Mesendoderm (in vitro differentiated cells): ENCODE measurements around the gene EEPD1.
A peak's percentile ranks its signal among the peaks of the same experiment; 100 is the strongest.

Experiments used
- DNase-seq: peaks from one replicate; pipeline ENCODE4 v3.0.0; 2013
- H2AK5ac ChIP-seq: 2 replicates; pipeline ENCODE4 v1.6.1; 2013; ENCODE audit warnings: low read length, inconsistent platforms
- H2BK120ac ChIP-seq: 2 replicates; pipeline ENCODE4 v1.6.1; 2013; ENCODE audit warnings: low read depth, mild to moderate bottlenecking, low read length, moderate library complexity, mixed read lengths
- H2BK15ac ChIP-seq: replicated peaks from 2 replicates; pipeline ENCODE4 v1.6.1; 2013; ENCODE audit warnings: low read depth, mild to moderate bottlenecking, moderate library complexity
- H2BK5ac ChIP-seq: 2 replicates; pipeline ENCODE4 v1.6.1; 2013; ENCODE audit warnings: low read length, inconsistent platforms
- H3K18ac ChIP-seq: 2 replicates; pipeline ENCODE4 v1.6.1; 2013; ENCODE audit warnings: mild to moderate bottlenecking, low read length, mixed read lengths
- H3K23ac ChIP-seq: one replicate; pipeline ENCODE4 v1.6.1; 2013; ENCODE audit warnings: low read length
- H3K27ac ChIP-seq: 2 replicates; pipeline ENCODE4 v1.5.1; 2013; ENCODE audit warnings: low read depth, mild to moderate bottlenecking, inconsistent platforms, low read length, moderate library complexity
- H3K27me3 ChIP-seq: 2 replicates; pipeline ENCODE4 v1.6.1; 2013; ENCODE audit warnings: low read length, control low read depth, mild to moderate bottlenecking, inconsistent platforms; ENCODE audit not compliant: insufficient read depth, poor library complexity
- H3K36me3 ChIP-seq: 2 replicates; pipeline ENCODE4 v1.6.1; 2013; ENCODE audit warnings: low read length, inconsistent platforms; ENCODE audit not compliant: control insufficient read depth, insufficient read depth
- H3K4ac ChIP-seq: one replicate; pipeline ENCODE4 v1.6.1; 2013; ENCODE audit warnings: low read depth, mild to moderate bottlenecking, low read length, moderate library complexity
- H3K4me1 ChIP-seq: 2 replicates; pipeline ENCODE4 v1.6.1; 2013; ENCODE audit warnings: low read depth, low read length, inconsistent platforms; ENCODE audit not compliant: control insufficient read depth
- H3K4me2 ChIP-seq: 2 replicates; pipeline ENCODE4 v1.6.1; 2013; ENCODE audit warnings: low read length
- H3K4me3 ChIP-seq: 2 replicates; pipeline ENCODE4 v1.5.1; 2013; ENCODE audit warnings: mild to moderate bottlenecking, low read length
- H3K56ac ChIP-seq: one replicate; pipeline ENCODE4 v1.6.1; 2013; ENCODE audit warnings: low read length
- H3K79me1 ChIP-seq: 2 replicates; pipeline ENCODE4 v1.6.1; 2013; ENCODE audit warnings: low read length, inconsistent platforms
- H3K79me2 ChIP-seq: 2 replicates; pipeline ENCODE4 v1.6.1; 2013; ENCODE audit warnings: mild to moderate bottlenecking, low read length; ENCODE audit not compliant: control insufficient read depth, insufficient read depth
- H3K9ac ChIP-seq: 2 replicates; pipeline ENCODE4 v1.6.1; 2013; ENCODE audit warnings: low read length, inconsistent platforms
- H4K5ac ChIP-seq: one replicate; pipeline ENCODE4 v1.6.1; 2013; ENCODE audit warnings: low read length
- H4K8ac ChIP-seq: one replicate; pipeline ENCODE4 v1.6.1; 2013; ENCODE audit warnings: low read depth, mild to moderate bottlenecking, control low read depth, low read length, moderate library complexity
- WGBS: extraction: QIAGEN DNeasy Blood & Tissue Kit; methylation state at CpG from one replicate; pipeline ENCODE4 v1.1.7; 2013; ENCODE audit warnings: low lambda C conversion rate, missing lambda C conversion rate; ENCODE audit not compliant: insufficient coverage; ENCODE audit errors: extremely low coverage; 5-methylcytosine and 5-hydroxymethylcytosine counted together

The EEPD1 gene

DNA sequence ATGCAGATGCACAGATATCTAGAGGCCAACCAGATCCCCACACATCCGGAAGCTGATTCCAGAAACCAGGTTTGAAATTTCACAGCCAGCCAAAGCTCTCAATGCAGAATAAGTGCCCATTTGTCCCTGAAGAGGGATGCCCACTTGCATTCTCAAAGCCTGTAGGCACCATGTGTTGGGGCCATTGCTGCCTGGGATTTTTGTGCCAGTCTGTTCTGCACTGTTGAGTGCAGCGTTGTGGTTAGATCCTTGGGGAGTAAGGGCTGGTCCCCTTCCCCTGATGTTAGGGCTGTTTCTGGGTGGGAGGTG is 62.4 kb downstream of the EEPD1 start:
- Histone ChIP-seq H4K5ac (no peak overlapping the region), H2AK5ac (no peak overlapping the region), H3K79me2 (no peaks in the 10 kb centered on the region), H3K4me3 (no peak overlapping the region), H2BK120ac (no peak overlapping the region), H3K27ac (no peak overlapping the region), H3K4me2 (no peak overlapping the region), H3K4me1 (peaks cover 6% of the 10 kb centered on the region), H3K27me3 (no peaks in the 10 kb centered on the region), H3K18ac (no peak overlapping the region), H3K9ac (no peak overlapping the region), H3K23ac (no peak overlapping the region), H4K8ac (no peak overlapping the region), H2BK5ac (no peak overlapping the region), H3K4ac (no peak overlapping the region), H3K36me3 (no peaks in the 10 kb centered on the region), H3K79me1 (no peaks in the 10 kb centered on the region), H2BK15ac (no peak overlapping the region), H3K56ac (no peak overlapping the region)
- no CpG with 5 or more reads among the region's 2 CpGs for WGBS
- peak; percentile 63 for DNase-seq

DNA sequence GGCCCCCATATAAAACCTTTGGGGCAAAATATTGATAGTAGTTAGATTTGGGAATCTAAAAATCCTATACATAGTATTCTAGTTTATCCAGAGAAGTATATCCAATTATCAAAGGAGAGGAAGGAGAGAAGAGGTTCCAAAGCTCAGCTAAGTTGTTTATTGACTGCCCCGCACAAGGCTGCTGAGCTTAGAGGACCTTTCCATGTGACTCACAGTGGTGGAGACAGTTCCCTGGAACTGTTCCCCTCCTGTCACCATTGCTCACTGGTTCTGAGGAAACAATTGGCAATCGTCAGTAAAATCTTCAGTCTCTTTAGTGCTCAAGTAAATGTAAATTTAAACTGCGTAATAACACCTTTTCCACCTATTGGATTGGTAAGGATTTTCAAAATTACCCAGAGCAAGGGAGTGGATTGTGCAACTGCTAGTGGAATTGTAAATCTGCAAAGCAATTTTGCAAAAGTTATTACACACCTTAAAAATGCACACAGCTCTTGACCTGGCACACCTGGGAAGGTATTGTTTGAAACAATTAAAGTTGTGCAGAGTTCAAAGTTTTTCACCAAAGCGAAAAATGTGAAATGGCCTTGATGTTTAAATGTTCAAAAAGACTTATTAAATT is 63.1 kb downstream of the EEPD1 start:
- no peak overlapping the region for H3K27ac ChIP-seq
- no peak overlapping the region for H3K4me3 ChIP-seq

DNA sequence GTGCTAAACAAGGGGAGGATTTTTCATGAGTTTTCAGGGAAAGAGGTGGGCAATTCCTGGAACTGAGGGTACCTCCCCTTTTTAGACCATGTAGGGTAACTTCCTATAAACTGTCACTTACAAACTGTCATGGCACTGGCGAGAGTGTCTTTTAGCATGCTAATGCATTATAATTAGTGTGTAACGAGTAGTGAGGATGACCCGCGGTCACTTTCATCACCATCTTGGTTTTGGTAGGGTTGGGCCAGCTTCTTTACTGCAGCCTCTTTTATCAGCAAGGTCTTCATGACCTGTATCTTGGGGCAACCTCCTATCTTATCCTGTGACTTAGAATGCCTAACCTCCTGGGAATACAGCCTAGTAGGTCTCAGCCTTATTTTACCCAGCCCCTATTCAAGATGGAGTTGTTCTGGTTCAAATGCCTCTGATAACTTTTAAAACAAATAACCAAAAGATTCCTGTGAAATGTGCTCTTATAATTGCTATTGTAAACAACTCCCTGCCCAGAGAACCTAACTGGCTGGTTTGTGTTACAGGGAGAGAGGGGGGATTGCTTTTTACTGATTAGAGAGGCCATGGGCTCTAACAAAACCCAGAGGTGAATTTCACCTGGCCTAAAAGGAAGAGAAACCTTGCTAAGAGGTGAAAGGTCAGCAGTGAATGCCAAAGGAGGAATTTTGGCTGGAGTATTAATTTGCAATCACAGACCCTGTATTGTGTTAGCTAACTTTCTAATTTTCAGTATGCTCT is 64.3 kb downstream of the EEPD1 start:
- Histone ChIP-seq H4K8ac (no peak overlapping the region), H3K27ac (no peak overlapping the region), H2BK120ac (no peak overlapping the region), H2AK5ac (no peak overlapping the region), H3K56ac (no peak overlapping the region), H3K18ac (no peak overlapping the region), H3K23ac (no peak overlapping the region), H4K5ac (no peak overlapping the region), H2BK15ac (no peak overlapping the region), H3K36me3 (no peaks in the 10 kb centered on the region), H2BK5ac (no peak overlapping the region), H3K79me1 (no peaks in the 10 kb centered on the region), H3K4me2 (no peak overlapping the region), H3K9ac (no peak overlapping the region), H3K4ac (no peak overlapping the region), H3K79me2 (no peaks in the 10 kb centered on the region), H3K27me3 (no peaks in the 10 kb centered on the region), H3K4me3 (no peak overlapping the region), H3K4me1 (peaks cover 6% of the 10 kb centered on the region)
- DNase-seq, result no peak
- no CpG with 5 or more reads among the region's 4 CpGs for WGBS

More for the DNA sequence above, 63.1 kb downstream of the EEPD1 start:
- no peaks in the 10 kb centered on the region for H3K36me3 ChIP-seq
- H3K9ac ChIP-seq, result no peak overlapping the region
- no peak overlapping the region for H4K5ac ChIP-seq
- no peak overlapping the region for H3K4ac ChIP-seq
- H2BK120ac ChIP-seq, result no peak overlapping the region
- no peaks in the 10 kb centered on the region for H3K79me1 ChIP-seq
- H3K4me2 ChIP-seq, result no peak overlapping the region
- H3K4me1 ChIP-seq, result peaks cover 6% of the 10 kb centered on the region
- H3K23ac ChIP-seq, result no peak overlapping the region
- H2AK5ac ChIP-seq, result no peak overlapping the region
- no peaks in the 10 kb centered on the region for H3K79me2 ChIP-seq
- H4K8ac ChIP-seq, result no peak overlapping the region
- no peaks in the 10 kb centered on the region for H3K27me3 ChIP-seq
- no peak overlapping the region for H3K18ac ChIP-seq
- WGBS, result no CpG with 5 or more reads among the region's 4 CpGs
- DNase-seq, result no peak
- H3K56ac ChIP-seq, result no peak overlapping the region
- no peak overlapping the region for H2BK5ac ChIP-seq
- no peak overlapping the region for H2BK15ac ChIP-seq

DNA sequence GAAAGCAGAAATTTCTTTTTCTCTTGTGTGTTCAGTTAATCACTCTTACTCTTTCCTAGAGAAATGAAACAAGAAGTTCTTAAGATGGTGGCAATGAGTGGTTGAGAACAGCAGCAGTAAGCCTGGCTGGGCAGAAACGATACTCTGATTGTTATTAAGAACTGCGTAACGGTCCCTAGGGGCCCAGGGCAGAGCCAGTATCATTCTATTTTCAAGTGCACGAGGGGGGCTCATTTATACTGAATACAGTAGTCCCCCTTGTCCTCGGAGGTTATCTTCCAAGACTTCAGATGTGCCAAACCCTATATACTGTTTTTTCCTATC is 64.9 kb downstream of the EEPD1 start:
- H3K79me1 ChIP-seq, result no peaks in the 10 kb centered on the region
- H3K23ac ChIP-seq, result no peak overlapping the region
- H3K4me2 ChIP-seq, result no peak overlapping the region
- no peak overlapping the region for H2BK5ac ChIP-seq
- no peak overlapping the region for H4K5ac ChIP-seq
- H2BK120ac ChIP-seq, result no peak overlapping the region
- H4K8ac ChIP-seq, result no peak overlapping the region
- no peak overlapping the region for H3K9ac ChIP-seq
- DNase-seq, result no peak
- no peak overlapping the region for H3K4me3 ChIP-seq
- H3K18ac ChIP-seq, result no peak overlapping the region
- H2AK5ac ChIP-seq, result no peak overlapping the region
- WGBS, result no CpG with 5 or more reads among the region's 5 CpGs
- H2BK15ac ChIP-seq, result no peak overlapping the region
- H3K27ac ChIP-seq, result no peak overlapping the region
- H3K4me1 ChIP-seq, result peaks cover 6% of the 10 kb centered on the region
- H3K79me2 ChIP-seq, result no peaks in the 10 kb centered on the region
- H3K36me3 ChIP-seq, result no peaks in the 10 kb centered on the region
- no peak overlapping the region for H3K4ac ChIP-seq
- H3K56ac ChIP-seq, result no peak overlapping the region
- H3K27me3 ChIP-seq, result no peaks in the 10 kb centered on the region

DNA sequence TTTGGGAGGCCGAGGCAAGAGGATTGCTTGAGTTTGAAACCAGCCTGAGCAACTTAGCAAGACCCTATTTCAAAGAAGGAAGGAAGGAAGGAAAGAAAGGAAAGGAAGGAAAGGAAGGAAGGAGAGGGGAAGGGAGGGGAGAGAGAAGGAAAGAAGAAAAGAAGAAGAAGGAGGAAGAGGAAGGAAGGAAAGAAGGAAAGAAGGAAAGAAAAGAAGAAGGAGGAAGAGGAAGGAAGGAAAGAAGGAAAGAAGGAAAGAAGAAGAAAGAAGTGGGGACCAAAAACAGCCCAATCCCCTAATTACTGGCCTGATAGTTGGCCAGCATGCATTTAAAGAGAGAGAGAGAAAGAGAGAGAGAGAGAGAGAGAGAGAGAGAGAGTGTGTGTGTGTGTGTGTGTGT is 66.4 kb downstream of the EEPD1 start:
- no peak overlapping the region for H2BK120ac ChIP-seq
- H4K5ac ChIP-seq, result no peak overlapping the region
- DNase-seq, result no peak
- no peaks in the 10 kb centered on the region for H3K79me2 ChIP-seq
- H3K4me1 ChIP-seq, result peaks cover 6% of the 10 kb centered on the region
- no peak overlapping the region for H3K23ac ChIP-seq
- H3K27ac ChIP-seq, result no peak overlapping the region
- no peak overlapping the region for H3K4ac ChIP-seq
- H3K79me1 ChIP-seq, result no peaks in the 10 kb centered on the region
- H3K18ac ChIP-seq, result no peak overlapping the region
- H3K4me2 ChIP-seq, result no peak overlapping the region
- H2BK5ac ChIP-seq, result no peak overlapping the region
- no peaks in the 10 kb centered on the region for H3K27me3 ChIP-seq
- H3K9ac ChIP-seq, result no peak overlapping the region
- WGBS, result no CpG with 5 or more reads among the region's 1 CpG
- no peak overlapping the region for H3K56ac ChIP-seq
- no peak overlapping the region for H3K4me3 ChIP-seq
- no peak overlapping the region for H2BK15ac ChIP-seq
- no peak overlapping the region for H4K8ac ChIP-seq
- H2AK5ac ChIP-seq, result no peak overlapping the region
- H3K36me3 ChIP-seq, result no peaks in the 10 kb centered on the region

DNA sequence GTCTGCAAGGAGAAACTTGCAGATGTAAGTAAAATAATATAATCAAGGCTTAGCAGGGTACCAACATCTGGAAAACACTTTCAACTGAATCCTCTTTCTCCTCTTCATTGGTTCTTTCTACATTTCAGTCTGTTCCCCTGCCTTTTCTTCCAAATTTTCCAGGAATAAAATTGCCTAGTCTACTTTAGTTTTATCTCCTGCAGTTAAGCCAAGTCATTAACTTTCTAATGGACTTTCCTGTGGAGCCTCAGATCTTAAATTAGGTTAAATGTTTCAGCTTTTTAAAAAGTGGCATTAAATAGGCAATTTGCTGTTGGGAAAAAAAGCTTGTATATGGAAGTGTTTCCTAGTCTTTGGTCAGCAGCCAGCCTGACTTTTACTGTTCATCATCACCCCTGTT is 70.8 kb downstream of the EEPD1 start:
- Histone ChIP-seq H3K23ac (no peak overlapping the region), H3K27ac (no peak overlapping the region), H3K18ac (no peak overlapping the region), H2BK15ac (no peak overlapping the region), H4K5ac (no peak overlapping the region), H3K4ac (no peak overlapping the region), H2BK120ac (no peak overlapping the region), H4K8ac (no peak overlapping the region), H3K27me3 (no peaks in the 10 kb centered on the region), H3K4me3 (no peak overlapping the region), H3K79me1 (no peaks in the 10 kb centered on the region), H2BK5ac (no peak overlapping the region), H3K79me2 (no peaks in the 10 kb centered on the region), H3K36me3 (no peaks in the 10 kb centered on the region), H3K4me1 (no peaks in the 10 kb centered on the region), H2AK5ac (no peak overlapping the region), H3K9ac (no peak overlapping the region), H3K4me2 (no peak overlapping the region), H3K56ac (no peak overlapping the region)
- no peak for DNase-seq
